ENCODE data around the gene STEAP1B.

STEAP1B gene

DNA sequence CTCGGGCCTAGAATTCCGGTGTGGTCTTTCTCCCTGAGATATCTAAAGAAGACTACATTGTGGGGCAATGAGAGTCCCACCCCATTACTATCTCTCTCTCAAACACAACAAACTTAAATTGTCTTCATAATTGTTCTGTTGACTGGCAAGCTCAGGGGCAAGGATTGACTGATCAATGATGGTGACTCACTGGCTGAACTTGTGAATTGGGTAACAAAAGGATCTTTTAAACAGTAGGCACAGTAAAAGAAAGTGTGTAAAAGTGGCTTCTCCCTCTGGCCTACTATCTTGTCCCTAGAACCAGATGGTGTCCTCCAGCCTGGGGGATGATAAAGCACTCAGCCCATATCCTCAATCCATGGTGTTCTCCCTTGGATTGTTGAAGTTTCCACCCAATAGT is 80.0 kb downstream of the STEAP1B start:
- peaks cover 4% of the 10 kb centered on the region for H3K27me3 Mint-ChIP-seq
- DNase-seq, result no peak
- H3K4me3 Mint-ChIP-seq, result no peak overlapping the region
- no peak overlapping the region for H3K27ac Mint-ChIP-seq
- no peaks in the 10 kb centered on the region for H3K9me3 Mint-ChIP-seq
- H3K36me3 Mint-ChIP-seq (ENCODE audit: low read depth), result no peaks in the 10 kb centered on the region
- no peaks in the 10 kb centered on the region for H3K4me1 Mint-ChIP-seq (ENCODE audit: low read depth)

DNA sequence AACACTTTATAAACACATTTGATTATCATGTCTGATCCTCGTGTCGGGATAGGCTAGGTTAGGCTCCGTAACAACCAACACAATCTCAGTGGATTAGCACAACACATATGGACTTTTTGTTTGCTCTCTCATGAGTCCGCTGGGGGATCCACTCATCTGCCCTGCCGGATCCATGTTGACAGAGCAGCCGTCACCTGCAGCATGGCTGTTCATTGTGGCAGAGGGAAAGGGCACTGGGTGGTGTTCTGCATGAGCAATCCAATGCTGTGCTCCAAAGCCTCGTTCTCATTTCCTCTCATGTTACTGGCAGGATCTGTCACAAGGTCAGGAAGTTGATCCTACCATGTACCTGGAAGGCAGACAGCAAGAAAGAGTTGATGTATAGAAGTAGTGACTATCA is 80.5 kb downstream of the STEAP1B start:
- Mint-ChIP-seq H3K27ac (no peak overlapping the region), H3K4me3 (no peak overlapping the region), H3K9me3 (no peaks in the 10 kb centered on the region), H3K4me1 (ENCODE audit: low read depth) (no peaks in the 10 kb centered on the region), H3K36me3 (ENCODE audit: low read depth) (no peaks in the 10 kb centered on the region), H3K27me3 (peaks cover 4% of the 10 kb centered on the region)
- no peak for DNase-seq

DNA sequence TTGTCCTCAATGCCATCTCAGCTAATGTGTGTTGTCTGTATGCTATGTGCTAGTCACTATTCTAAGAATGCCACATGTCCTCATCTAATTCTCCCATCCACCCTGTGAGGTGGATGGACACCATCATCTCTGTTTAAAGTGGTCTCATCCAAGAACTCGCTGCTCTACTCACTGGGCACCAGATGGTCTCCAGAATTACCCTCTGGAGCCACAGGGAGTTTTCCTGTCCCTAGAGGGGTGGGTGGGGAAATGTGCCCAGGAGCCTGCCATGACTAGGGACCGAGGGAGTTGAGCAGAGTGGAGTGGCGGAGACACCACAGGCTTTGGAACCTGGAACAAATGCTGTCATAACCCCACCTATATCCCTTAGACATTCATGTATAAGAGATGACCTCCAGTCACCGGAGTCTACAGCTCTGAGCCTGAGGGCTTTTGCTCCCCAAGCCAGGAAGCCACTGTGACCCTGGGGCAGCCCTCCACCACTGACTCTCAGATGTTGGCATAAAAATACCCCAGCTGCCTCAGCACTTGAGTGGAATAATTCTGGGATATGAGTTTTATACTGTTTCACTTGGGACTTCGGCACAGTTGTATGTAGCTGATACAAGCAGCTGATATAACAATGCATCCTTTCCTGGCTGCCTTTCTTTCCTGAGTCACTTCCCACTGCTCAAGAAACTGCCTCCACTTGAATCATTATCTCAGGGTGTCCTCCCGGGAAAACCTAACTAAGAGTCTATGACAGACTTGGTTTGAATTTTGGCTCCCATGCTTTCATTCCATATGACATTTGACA is 81.5 kb downstream of the STEAP1B start:
- H3K27me3 Mint-ChIP-seq, result peaks cover 4% of the 10 kb centered on the region
- no peak overlapping the region for H3K4me3 Mint-ChIP-seq
- H3K36me3 Mint-ChIP-seq (ENCODE audit: low read depth), result no peaks in the 10 kb centered on the region
- no peaks in the 10 kb centered on the region for H3K9me3 Mint-ChIP-seq
- no peak for DNase-seq
- H3K4me1 Mint-ChIP-seq (ENCODE audit: low read depth), result no peaks in the 10 kb centered on the region
- H3K27ac Mint-ChIP-seq, result no peak overlapping the region

DNA sequence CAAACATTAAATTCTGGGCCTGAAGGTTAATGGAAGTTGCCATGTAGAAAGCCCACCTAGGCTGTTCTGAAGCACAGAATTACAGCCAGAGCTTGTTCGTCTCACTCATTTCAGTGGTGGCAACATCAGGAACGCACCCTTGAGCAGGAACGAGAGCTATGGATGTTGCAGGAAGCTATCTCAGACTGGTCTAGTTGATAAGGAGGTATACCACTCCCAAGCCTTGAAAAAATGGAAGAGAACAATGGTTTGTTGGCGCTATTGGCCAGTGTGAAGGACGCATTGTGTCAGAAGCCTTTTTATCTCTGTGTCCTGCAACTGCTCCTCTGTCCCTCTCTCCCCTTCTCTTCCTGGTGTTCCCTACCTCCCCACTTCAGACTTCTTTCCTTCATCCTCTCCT is 82.1 kb downstream of the STEAP1B start:
- Mint-ChIP-seq H3K36me3 (ENCODE audit: low read depth) (no peaks in the 10 kb centered on the region), H3K27ac (no peak overlapping the region), H3K4me1 (ENCODE audit: low read depth) (no peaks in the 10 kb centered on the region), H3K9me3 (no peaks in the 10 kb centered on the region), H3K4me3 (no peak overlapping the region), H3K27me3 (peaks cover 4% of the 10 kb centered on the region)
- DNase-seq, result no peak

DNA sequence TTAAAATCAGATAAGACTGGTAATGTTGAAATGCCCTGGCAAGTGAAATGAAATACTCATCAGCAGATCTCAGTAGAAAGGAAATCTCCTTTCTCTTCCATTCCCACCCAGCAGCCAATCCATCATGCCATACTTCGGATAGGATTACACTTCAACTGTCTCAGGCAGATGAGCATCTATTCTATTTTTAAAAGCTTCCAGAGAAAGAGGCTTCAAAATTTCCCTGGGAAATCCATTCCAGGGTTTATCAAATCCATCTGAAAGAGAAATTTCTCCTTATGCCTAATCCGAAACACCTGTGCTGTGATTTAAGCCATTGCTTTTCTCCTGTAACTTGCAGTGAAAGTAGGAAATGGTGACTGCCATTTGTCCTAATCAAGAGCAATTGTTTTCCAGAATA is 82.6 kb downstream of the STEAP1B start:
- Mint-ChIP-seq H3K27ac (no peak overlapping the region), H3K27me3 (peaks cover 4% of the 10 kb centered on the region), H3K36me3 (ENCODE audit: low read depth) (no peaks in the 10 kb centered on the region), H3K4me3 (no peak overlapping the region), H3K9me3 (no peaks in the 10 kb centered on the region), H3K4me1 (ENCODE audit: low read depth) (no peaks in the 10 kb centered on the region)
- DNase-seq, result no peak

- Mint-ChIP-seq H3K27me3 (peaks cover 4% of the 10 kb centered on the region), H3K9me3 (no peaks in the 10 kb centered on the region), H3K4me3 (no peak overlapping the region), H3K4me1 (ENCODE audit: low read depth) (no peaks in the 10 kb centered on the region), H3K27ac (no peak overlapping the region), H3K36me3 (ENCODE audit: low read depth) (no peaks in the 10 kb centered on the region)
- DNase-seq, result no peak
Measured at GRCh38 chr7:22414424-22414823, 85.6 kb downstream of the STEAP1B start.

DNA sequence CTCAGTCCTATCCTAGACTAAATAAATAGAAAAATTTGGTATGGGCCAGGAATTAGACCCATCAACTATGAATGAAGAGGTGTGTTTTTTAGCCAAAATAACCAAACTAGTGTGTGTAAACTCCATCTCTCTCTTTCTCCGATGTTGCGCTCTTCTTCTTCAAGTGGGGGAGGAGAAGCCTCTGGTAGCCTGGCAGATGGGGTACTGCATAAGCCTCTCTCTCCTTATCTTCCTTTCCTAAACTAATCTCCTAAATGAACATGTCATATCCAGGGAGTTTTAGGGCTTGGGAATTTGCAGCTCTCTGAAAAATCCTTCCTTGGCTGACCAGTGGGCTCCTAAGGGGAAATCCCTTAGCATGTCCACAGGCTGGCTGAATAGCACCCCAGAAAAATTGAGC is 86.8 kb downstream of the STEAP1B start:
- Mint-ChIP-seq H3K36me3 (ENCODE audit: low read depth) (no peaks in the 10 kb centered on the region), H3K4me3 (no peak overlapping the region), H3K9me3 (no peaks in the 10 kb centered on the region), H3K27ac (no peak overlapping the region), H3K4me1 (ENCODE audit: low read depth) (no peaks in the 10 kb centered on the region), H3K27me3 (peaks cover 4% of the 10 kb centered on the region)
- no peak for DNase-seq

DNA sequence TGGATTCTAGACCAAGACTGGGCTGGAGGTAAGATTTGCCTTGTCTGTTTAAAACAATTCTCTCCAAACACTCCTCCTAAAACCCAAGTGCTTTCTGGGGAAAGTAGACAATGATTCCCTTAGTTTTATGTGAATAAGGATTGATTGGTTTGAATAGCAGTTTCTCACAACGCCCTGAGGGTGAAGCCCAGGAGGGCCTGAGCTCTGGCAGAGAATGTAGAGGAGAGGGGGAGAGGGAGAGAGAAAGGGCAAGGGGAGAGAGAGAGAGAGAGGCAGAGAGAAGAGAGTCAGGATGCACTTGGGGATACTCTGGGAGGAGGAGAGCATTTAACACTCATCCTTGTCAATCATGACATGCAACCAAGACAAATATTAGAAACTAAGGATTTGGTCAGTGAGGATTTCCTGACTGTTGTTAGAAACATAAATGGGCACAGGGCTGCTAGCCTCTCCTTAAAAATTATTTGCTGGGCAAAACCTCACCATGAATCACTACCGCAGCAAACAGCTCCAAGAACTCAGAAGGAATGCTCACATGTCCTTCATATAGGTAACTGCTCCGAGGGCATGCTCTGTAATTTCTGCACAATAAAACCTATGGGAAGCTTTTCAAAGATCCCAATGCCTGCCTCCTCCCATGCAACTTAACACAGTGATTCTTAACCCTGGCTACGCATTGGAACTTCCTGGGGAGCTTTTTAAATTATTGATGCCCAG is 87.9 kb downstream of the STEAP1B start:
- H3K9me3 Mint-ChIP-seq, result no peaks in the 10 kb centered on the region
- H3K36me3 Mint-ChIP-seq (ENCODE audit: low read depth), result no peaks in the 10 kb centered on the region
- DNase-seq, result no peak
- no peak overlapping the region for H3K27ac Mint-ChIP-seq
- no peak overlapping the region for H3K4me3 Mint-ChIP-seq
- H3K4me1 Mint-ChIP-seq (ENCODE audit: low read depth), result no peaks in the 10 kb centered on the region
- H3K27me3 Mint-ChIP-seq, result peaks cover 4% of the 10 kb centered on the region

GRCh38 chr7:22406715-22407114 is 93.3 kb downstream of the STEAP1B start:
- H3K9me3 Mint-ChIP-seq, result no peaks in the 10 kb centered on the region
- DNase-seq, result no peak
- no peaks in the 10 kb centered on the region for H3K27me3 Mint-ChIP-seq
- no peak overlapping the region for H3K4me3 Mint-ChIP-seq
- no peaks in the 10 kb centered on the region for H3K36me3 Mint-ChIP-seq (ENCODE audit: low read depth)
- no peak overlapping the region for H3K27ac Mint-ChIP-seq
- peaks cover 9% of the 10 kb centered on the region for H3K4me1 Mint-ChIP-seq (ENCODE audit: low read depth)

DNA sequence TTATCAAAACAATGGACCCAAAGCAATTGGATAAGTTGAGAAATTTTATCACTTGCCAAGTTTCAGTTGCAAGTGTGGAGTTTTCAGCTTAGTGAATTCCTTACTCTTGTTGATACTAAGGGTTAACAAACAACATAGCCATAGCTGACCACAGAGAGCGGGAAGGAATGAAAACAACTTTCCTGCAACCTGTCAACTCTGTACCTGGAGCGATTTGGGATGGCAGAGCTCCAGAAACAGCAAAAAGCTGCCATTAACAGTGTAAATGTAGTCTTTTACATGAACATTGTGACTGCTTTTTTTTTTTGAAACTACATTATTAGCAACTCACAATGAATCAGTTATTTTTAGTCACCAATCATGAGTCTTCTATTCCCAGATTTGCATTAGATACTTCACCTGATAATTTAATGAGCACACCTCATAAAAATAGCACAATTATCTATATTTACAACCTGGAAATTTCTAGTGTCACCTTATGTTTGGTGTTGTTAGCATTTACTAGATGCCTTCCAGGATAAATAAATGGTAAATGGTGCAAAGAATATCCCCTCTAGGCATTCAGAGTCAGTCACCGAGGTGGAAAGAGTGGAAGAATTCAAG is 95.5 kb downstream of the STEAP1B start:
- H3K27ac Mint-ChIP-seq, result no peak overlapping the region
- H3K4me3 Mint-ChIP-seq, result no peak overlapping the region
- H3K9me3 Mint-ChIP-seq, result no peaks in the 10 kb centered on the region
- no peak for DNase-seq
- no peaks in the 10 kb centered on the region for H3K36me3 Mint-ChIP-seq (ENCODE audit: low read depth)
- H3K27me3 Mint-ChIP-seq, result no peaks in the 10 kb centered on the region
- H3K4me1 Mint-ChIP-seq (ENCODE audit: low read depth), result peaks cover 12% of the 10 kb centered on the region

GRCh38 chr7:22403344-22403743 is 96.6 kb downstream of the STEAP1B start:
- Mint-ChIP-seq H3K27me3 (no peaks in the 10 kb centered on the region), H3K27ac (no peak overlapping the region), H3K9me3 (no peaks in the 10 kb centered on the region), H3K36me3 (ENCODE audit: low read depth) (no peaks in the 10 kb centered on the region), H3K4me1 (ENCODE audit: low read depth) (peaks cover 12% of the 10 kb centered on the region), H3K4me3 (no peak overlapping the region)
- DNase-seq, result no peak

DNA sequence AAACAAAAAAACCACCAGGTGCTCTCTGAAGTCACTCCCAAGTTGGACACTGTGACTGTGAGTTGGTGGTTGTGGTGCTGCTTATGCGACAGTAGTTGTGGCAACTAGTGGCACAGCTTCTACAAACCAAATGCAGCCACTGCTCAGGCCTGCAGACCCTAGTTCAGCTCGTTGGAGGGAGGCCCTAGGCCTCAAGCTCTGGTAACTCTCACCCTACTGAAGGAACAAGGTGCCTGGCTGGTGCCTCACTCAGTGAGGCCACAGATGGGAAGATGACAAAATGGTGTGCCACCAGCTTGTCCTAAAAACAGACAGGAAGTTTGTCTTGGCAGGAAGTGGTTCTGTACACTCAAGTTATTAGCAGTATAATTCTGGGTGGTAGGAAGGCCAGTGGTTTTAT is 97.7 kb downstream of the STEAP1B start:
- Mint-ChIP-seq H3K27ac (peak overlapping the region; percentile 8), H3K4me3 (no peak overlapping the region), H3K4me1 (ENCODE audit: low read depth) (peaks cover 12% of the 10 kb centered on the region), H3K27me3 (no peaks in the 10 kb centered on the region), H3K36me3 (ENCODE audit: low read depth) (no peaks in the 10 kb centered on the region), H3K9me3 (no peaks in the 10 kb centered on the region)
- no peak for DNase-seq

- Mint-ChIP-seq H3K27me3 (no peaks in the 10 kb centered on the region), H3K36me3 (ENCODE audit: low read depth) (no peaks in the 10 kb centered on the region), H3K4me1 (ENCODE audit: low read depth) (peaks cover 12% of the 10 kb centered on the region), H3K9me3 (no peaks in the 10 kb centered on the region), H3K27ac (no peak overlapping the region), H3K4me3 (no peak overlapping the region)
- DNase-seq, result no peak
Measured at GRCh38 chr7:22400936-22401553, 98.9 kb downstream of the STEAP1B start.

GRCh38 chr7:22400150-22400814 is 99.7 kb downstream of the STEAP1B start:
- Mint-ChIP-seq H3K9me3 (no peaks in the 10 kb centered on the region), H3K27me3 (no peaks in the 10 kb centered on the region), H3K27ac (no peak overlapping the region), H3K4me3 (no peak overlapping the region), H3K4me1 (ENCODE audit: low read depth) (peaks cover 12% of the 10 kb centered on the region), H3K36me3 (ENCODE audit: low read depth) (no peaks in the 10 kb centered on the region)
- DNase-seq, result no peak

Data from activated T-cell treated with anti-CD3 and anti-CD28 coated beads, Interleukin-2, amount 50 U/mL, for 24 hours (primary cell).